T1000 (cell line): ENCODE measurements around the gene SLC2A1.
"Not testable (repeated sequence)": the region's sequence is repeated elsewhere in the genome, so short reads cannot be mapped to it uniquely, and the experiment has no call there.

Source experiments
- DNase-seq: peaks from one replicate; lab custom pipeline; 2025; ENCODE audit warnings: mixed read lengths; lab: John Stamatoyannopoulos, UW

Gene SLC2A1

DNA sequence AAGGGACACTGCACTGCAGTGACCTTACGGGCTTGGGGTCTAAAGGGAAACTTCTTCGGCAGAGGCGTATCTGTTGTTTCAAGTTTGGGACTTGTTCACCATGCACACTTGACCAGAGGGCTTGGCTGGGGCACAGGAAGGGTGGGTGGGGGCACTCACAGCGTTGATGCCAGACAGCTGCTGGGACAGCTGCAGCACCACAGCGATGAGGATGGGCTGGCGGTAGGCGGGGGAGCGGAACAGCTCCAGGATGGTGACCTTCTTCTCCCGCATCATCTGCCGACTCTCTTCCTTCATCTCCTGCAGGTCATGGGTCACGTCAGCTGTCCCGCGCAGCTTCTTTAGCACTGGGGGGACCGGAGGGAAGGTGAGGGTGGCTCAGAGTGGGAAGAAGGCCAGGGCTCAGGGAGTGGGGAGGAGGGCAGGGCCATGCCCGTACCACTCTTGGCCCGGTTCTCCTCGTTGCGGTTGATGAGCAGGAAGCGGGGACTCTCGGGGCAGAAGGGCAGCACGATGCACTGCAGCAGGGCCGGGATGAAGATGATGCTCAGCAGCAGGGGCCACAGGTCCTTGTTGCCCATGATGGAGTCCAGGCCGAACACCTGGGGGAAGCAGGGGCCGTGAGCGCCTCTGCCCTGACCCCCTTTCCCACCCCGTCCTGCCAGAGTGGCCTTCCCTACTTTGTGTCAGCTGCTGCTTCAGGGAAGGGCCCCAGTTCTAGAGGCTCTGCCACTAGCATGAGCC, 29.1 kb downstream of the SLC2A1 start:
- no peak for DNase-seq

DNA sequence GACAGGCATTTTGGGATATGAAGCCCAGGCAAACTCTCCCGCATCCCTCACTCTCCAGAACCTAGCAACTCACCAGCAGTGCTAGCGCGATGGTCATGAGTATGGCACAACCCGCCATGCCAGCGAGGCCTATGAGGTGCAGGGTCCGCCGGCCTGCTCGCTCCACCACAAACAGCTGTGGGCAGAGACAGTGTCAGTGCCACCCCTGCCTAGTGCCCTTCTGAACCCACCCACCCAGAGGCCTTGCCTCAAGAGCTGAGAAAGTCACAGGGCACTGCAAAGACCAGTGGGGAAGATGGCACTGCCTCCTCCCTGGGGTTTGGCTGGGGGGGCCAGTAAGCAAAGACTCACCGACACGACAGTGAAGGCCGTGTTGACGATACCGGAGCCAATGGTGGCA, 29.8 kb downstream of the SLC2A1 start:
- DNase-seq = no peak

DNA sequence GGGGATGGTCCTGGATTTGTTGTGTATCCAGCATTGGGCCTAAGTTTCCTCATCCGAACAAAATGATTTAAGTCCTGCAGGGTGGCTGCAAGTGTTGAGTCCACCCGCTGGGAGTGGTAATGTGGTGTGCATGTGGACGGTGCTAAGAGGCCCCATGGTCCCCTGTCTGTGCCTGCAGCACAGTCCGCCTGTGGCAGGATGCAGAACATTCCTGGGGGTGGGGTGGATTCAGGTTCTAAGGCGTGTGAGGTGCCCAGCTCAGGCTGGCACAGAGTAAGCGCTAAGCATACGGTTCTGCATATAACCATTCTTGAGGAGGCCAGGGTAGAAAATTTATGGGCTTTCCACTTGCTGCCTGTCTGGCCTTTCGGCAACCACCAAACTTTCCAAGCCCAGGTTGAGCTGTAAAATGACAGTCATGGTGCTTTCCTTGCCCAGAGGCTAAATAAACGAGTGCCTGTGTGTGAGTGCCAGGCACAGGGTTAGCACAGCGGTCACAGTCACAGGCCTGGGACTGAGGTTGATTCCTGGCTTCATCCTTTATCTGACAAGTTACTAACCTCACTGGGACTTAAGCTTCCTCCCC, 30.7 kb downstream of the SLC2A1 start:
- DNase-seq = no peak

DNA sequence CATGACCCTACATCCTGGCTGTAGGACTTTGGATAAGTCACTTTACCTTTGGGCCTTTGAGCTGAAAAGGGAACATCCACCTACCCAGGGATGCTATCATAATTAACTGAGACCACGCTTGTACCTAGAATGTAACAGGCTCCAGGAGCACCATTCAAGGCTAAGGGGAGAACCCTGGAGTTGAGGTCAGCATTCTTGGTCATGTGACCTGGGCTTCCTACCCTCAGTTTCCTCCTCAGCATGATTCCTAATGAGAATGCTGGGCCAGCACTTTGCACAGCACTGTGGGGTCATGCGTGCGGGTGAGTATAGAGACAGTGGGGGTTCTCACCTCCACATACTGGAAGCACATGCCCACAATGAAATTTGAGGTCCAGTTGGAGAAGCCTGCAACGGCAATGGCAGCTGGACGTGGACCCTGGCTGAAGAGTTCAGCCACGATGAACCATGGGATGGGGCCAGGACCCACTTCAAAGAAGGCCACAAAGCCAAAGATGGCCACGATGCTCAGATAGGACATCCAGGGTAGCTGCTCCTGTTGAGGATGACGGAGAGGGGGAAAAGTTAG, 31.3 kb downstream of the SLC2A1 start:
- DNase-seq = no peak

DNA sequence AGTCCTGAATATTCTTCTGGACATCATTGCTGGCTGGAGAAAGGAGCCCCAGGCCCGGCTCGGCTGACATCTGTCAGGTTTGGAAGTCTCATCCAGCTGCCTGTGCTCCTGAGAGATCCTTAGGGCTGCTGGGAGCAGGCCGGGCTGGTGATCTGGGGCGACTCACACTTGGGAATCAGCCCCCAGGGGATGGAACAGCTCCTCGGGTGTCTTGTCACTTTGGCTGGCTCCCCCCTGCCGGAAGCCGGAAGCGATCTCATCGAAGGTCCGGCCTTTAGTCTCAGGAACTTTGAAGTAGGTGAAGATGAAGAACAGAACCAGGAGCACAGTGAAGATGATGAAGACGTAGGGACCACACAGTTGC, 31.8 kb downstream of the SLC2A1 start:
- no peak for DNase-seq

DNA sequence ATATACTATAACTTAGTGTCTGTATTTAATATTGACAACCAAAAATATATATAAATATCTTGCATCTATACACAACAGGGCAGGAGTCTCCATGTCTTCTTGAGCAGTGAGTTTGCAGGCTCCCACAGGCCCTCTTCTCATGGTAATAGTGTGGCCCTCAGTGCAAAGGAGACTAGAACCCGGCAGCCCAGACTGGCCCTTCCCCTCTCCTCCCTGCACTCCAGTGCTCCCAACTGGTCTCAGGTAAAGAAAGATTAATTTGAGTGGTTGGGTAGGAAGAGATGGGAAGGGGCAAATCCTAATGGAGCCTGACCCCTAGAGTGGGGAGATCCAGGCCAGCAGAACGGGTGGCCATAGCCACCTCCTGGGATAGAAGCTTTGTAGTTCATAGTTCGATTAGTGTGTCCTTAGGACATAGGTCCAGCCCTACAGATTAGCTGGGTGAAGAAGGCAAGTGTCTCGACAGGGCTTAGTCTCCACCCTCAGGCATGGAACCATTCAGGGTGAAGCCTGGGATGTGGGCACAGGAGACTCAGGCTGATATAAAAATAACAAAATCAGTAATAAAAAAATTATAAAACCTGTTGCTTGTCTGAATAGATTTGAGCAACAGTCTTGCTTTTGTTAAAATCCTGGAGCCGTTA, 32.3 kb downstream of the SLC2A1 start:
- no peak for DNase-seq

DNA sequence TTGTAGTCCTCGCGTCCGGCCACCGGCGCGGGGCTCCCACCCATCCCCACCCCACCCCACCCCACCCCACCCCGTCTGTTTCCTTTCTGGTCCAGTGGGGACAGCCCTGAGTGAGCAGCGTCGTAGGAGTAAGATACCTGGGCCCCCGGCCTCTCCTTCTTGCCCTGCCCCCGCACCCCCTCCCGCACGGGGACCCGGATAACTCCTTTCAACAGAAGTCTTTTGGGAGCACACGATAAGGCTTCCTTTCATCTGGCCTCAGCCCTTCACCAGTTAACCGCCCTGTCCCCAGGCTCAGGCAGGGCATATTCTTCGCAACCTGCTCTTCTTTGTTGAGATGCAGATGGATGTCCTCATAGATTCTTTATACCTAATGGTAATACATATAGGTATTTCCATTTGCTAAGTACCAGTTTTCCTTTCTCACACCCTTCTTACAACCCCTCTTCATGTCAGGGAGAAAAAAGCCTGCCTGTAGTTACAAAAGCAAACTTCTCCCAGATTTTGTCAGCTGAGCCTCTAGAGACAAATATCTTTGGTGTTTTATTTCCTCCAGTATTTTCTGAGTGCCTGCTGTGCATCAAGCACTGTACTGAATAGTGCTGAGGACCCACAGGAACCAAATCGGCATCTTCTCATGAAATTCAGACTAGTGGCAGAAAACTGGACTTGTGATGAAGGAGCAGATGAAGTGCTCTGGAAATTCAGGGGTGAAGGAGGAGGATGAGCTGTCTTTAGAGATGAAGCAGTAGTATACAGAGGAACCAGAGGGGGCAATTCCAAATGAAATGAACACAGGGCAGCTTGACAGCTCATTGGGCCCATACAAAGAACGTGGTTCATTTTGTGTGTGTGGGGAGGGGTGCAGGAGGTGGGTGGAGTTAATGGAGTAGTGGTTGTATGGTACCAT, 33.6 kb downstream of the SLC2A1 start:
- no peak for DNase-seq

DNA sequence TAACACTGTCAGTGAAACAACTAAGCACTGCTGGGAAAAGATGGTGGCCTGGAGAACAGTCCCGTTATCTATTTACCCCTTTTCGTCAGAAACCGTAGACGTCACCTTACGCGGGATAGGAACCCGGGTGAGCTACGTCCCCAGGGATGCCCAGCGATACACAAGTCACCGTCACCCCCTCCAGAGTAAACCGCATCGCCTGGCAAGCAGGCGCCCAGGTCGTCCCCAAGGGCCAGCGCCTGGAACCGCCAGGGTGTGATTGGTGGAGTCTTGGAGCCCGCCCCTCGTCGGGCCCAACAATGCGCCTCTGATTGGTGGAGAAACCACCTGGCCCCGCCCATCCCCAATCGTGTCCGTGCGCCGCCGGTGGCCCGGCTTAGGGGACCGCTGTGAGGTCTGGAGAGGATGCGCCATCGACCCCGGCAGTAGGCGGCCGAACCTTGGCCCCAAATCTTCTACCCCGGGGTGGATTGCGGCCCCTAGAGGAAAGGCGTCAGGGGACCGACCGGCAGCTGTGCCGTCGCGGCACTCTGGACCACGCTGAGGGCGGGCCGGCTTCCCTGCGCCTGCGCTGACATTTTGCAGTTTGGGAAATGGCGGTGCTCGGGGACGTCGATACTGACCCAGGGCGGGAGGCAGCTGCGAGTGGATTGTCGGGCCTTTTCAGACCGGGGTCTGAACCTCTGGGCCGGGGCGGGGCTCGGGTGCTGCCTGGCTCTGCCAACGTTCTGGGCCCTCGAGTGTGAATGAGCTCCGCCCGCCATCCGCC, 34.4 kb downstream of the SLC2A1 start:
- DNase-seq = peak; percentile 92

DNA sequence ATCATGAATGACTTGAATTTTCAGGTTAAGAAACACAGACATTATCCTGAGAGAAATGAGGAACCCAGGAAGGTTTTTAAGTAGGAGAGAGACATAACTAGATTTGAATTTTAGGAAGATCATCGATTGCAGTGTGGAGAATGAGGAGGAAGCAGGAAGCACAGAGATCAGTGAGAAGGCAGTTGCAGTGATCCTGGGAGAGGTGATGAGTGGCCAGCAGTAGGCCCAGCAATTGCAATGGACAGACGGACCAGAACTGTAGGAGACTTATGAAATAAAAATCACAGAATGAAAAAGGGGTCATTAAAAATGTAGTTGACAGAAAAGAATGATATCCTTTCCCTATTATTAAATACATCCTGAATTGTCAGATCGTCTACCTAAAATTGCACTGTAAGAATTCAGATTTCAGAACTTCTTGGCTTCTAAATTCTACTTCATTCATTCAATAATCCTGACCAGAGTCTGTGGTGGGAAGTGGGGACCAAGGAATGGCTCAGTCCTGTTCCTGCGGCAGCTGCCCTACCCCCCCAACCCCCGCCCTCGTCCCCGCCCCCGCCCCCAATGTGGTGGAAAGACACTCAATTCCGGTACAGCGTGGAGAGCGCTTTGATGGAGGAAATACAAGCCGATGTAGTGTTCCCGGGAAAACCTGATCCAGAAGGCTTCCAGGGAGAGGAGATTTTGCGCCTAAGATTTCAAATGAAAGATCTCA, 35.1 kb downstream of the SLC2A1 start:
- no peak for DNase-seq

DNA sequence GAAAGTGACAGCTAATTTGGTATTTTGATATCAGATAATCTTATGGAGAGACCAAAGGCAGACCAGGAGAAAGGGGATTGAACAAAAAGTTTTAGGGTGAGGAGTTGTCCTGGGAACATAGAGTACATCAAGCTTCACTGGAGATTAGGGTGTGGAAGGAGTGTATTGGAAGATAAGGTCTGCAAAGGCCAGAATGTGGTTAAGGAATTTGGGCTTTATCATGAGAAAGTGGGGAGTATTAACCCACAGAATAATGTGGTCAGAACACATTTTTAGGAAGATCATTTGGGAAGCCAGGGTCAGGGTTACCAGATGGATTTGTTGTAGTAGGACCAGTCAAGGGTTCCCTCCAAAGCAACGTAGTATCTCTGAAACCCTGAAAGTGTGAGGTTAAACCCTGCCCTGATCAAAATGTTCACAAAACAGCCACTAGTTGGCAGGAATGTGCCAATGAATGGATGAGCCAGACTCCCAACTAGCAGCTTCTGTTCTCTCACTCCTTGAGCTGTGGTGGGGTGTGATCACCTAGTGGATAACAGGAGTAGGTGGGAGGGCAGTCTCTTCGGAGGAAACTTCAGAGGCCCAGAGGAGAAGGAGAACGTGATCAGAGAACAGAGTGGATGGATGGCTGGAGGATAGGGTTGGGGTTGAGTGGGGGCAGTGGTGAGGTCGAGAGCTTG, 35.8 kb downstream of the SLC2A1 start:
- DNase-seq = peak; percentile 14

DNA sequence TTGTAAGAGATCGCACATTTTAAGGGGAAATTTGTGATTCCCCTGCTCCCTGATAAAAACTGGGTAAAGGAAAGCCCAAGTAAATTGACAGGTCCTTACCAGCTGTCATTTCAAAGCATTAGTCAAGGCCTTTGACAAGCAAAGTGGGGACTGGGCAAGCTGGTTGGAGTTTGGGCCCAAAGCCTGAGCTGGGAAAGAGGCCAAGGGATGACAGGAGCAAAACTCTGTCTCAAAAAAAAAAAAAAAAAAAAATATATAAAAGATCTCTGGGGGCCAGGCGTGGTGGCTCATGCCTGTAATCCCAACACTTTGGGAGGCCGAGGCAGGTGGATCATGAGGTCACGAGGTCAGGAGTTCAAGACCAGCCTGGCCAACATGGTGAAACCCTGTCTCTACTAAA, 36.9 kb downstream of the SLC2A1 start:
- no peak for DNase-seq

DNA sequence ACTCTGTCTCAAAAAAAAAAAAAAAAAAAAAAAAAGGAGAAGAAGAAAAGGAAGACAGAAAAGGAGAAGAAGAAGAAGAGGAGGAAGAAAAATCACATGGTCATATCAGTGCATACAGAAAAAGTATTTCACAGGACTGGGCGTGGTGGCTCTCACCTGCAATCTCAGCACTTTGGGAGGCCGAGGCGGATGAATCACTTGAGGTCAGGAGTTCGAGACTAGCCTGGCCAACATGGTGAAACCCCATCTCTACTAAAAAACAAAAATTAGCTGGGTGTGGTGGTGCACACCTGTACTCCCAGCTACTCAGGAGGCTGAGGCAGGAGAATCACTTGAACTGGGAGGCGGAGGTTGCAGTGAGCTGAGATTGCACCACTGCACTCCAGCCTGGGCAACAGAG, 39.0 kb downstream of the SLC2A1 start:
- not testable (repeated sequence) for DNase-seq

DNA sequence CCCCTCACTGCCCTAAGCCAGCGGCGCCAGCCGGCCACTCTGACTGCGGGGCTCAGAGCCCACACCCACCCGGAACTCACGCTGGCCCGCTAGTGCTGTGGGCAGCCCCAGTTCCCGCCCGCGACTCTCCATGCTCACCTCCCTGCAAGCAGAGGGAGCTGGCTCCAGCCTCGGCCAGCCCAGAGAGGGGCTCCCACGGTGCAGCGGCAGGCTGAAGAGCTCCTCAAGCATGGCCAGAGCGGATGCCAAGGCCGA, 41.5 kb downstream of the SLC2A1 start:
- DNase-seq = no peak

DNA sequence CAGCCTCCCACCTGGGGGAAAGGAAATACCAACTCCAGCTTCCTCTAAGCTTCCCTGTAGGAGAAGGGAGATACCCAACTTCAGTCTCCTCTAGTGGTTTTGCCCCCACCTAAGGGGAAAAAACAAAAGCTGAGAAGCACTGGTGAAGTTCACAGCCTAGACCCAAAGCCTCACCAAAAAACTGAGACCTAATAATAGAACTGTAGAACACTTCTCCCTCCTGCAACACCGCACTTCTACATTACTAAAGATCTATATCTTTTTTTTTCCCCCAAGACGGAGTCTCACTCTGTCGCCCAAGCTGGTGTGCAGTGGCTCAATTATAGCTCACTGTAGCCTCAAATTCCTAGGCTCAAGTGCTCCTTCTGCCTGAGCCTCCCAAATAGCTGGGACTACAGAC, 43.2 kb downstream of the SLC2A1 start:
- DNase-seq = no peak

DNA sequence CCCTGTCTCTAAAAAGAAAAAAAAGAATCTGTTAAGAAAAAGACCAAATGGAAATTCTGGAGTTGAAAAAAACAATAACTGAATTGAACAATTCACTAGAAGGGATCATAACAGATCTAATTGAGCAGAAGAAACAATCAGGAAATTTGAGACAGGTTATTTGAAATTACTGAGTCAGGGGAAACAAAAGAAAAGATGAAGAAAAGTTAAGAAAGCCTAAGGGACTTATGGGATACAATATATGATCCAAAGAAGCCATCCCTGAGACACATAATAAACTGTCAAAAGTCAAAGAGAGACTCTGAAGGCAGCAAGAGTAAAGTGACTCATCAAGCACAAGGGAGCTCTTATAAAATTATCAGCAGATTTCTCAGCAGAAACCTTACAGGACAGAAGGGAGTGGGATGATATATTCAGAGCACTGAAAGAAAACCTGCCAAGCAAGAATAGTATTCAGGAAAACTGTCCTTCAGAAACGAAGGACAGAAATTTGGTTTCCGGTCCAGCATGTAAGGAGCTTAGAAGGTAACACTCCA, 44.5 kb downstream of the SLC2A1 start:
- no peak for DNase-seq

DNA sequence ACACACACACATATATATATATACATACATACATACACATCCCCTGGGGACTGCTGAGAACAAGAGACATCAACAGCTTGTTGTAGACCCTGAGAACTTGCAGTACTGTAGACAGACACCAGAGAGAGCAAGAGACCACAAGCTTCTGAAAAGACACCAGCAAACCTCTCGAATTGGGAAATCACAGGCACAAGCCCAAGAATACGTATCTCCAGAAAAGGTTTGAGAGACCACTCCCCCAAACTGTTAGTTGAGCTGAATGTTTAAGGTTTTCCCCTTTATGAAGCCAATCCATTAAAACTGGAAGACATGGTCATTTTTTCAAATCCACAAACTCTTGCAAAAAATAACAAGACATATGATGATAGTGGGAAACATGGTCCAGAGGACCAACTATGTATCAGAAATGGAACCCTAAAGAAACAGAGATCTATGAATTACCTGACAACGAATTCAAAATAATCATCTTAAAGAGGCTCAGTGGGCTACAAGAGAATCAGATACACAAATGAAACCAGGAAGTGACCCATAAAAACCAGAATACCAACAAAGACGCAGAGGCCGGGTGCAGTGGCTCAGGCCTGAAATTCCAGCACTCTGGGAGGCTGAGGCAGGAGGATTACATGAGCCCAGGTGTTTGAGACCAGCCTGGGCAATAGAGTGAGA, 45.1 kb downstream of the SLC2A1 start:
- peak; percentile 34 for DNase-seq

DNA sequence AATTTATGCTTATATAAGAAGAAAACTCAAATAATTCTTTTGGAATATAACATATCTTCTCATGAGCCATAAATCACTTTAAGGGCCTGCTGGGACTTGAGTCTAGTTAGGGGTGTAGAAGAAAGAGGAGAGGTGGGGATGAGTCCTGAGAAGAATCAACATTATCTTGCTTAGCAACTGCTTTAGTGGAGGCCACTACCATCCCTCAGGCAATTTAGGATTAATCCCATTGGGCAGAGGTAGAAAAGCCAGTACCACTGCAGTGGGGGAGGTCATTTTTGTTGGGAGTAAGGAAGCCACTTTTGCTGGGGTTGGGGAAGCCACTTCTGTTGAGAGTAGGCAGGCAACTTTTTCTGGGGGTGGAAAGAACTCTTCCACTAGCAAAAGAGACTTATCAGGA, 47.7 kb downstream of the SLC2A1 start:
- no peak for DNase-seq

DNA sequence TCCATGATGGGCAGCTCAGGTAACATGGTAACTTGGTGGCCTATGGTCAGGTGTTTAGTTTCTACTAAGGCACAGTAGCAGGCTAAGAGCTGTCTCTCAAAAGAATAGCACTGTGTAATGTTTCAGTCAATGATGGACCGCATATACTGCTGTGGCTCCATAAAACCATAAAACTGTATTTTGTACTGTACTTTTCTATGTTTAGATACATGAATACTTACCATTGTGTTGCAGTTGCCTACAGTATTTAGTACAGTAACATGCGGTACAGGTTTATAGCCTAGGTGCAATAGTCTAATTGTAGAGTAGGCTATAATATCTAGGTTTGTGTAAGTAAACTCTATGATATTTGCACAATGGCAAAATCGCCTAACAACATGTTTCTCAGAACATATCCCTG, 50.6 kb downstream of the SLC2A1 start:
- no peak for DNase-seq

DNA sequence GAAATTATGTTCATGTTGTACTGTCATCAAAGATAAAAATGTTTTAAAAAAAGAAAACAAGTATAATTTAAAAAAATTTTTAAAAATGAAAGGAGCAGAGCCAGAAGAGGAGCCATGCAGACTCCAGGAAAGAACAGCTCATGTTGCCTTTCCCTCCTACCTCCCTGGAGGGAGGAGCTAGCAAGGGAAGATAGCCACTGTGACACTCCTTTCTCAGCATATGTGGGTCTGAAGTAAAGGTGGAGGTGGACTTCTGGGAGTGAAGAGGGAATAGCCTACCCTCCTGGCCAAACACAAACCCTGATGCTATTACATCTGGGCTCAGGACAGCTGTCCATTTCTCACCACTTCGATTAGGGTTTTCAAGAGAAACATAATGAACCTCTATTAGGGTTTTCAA, 54.2 kb downstream of the SLC2A1 start:
- DNase-seq = no peak

DNA sequence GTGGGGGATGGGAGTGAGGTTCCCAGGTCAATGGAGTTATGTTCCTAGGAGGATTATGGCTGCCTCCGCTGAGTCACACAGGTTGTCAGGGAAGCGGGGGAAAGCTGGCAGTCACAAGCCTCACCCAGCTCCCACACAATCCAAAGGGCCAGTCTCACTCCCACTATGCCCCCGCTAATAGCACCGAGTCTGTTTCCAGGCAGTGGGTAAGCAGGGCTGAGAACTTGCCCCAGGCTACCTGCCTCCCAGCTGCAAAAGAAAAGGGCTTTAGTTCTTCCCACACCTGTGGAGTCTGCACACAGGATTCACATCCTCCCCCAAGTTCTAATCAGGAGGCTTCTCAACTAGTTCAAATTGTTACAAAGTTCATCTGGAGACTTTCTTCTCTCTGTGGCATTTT, 58.7 kb downstream of the SLC2A1 start:
- not testable (repeated sequence) for DNase-seq
